ENCODE measurements around the gene UMAD1.

The UMAD1 gene

DNA sequence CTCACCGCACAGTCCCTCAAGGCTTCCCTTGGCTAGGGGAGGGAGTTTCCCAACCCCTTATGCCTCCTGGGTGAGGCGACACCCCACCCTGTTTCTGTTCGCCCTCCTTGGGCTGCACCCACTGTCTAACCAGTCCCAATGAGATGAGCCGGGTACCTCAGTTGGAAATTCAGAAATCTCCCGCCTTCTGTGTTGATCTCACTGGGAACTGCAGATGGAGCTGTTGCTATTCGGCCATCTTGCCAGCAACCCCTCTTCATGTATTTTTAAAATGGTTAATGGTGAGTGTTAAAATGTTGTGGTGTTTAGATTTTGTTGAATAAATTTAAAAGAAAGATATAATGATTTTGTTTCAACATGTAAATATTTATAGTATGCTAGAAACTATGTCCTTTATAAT lies 22.0 kb downstream of the UMAD1 start:
- Histone ChIP-seq H3K4me3 (ENCODE audit: severe bottlenecking) (no peak overlapping the region), H3K36me3 (ENCODE audit: low read depth) (no peaks in the 10 kb centered on the region), H3K27ac (ENCODE audit: poor library complexity, severe bottlenecking) (no peak overlapping the region), H3K27me3 (ENCODE audit: insufficient read depth, poor library complexity, severe bottlenecking) (no peaks in the 10 kb centered on the region), H3K4me1 (ENCODE audit: insufficient read depth, poor library complexity, severe bottlenecking) (no peaks in the 10 kb centered on the region), H3K9me3 (ENCODE audit: severe bottlenecking) (no peaks in the 10 kb centered on the region)
- ATAC-seq (ENCODE audit: low read depth): no peak
- DNase-seq (ENCODE audit: low spot score): no peak
- TF ChIP-seq, protein P1, sequence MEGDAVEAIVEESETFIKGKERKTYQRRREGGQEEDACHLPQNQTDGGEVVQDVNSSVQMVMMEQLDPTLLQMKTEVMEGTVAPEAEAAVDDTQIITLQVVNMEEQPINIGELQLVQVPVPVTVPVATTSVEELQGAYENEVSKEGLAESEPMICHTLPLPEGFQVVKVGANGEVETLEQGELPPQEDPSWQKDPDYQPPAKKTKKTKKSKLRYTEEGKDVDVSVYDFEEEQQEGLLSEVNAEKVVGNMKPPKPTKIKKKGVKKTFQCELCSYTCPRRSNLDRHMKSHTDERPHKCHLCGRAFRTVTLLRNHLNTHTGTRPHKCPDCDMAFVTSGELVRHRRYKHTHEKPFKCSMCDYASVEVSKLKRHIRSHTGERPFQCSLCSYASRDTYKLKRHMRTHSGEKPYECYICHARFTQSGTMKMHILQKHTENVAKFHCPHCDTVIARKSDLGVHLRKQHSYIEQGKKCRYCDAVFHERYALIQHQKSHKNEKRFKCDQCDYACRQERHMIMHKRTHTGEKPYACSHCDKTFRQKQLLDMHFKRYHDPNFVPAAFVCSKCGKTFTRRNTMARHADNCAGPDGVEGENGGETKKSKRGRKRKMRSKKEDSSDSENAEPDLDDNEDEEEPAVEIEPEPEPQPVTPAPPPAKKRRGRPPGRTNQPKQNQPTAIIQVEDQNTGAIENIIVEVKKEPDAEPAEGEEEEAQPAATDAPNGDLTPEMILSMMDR (IDR thresholded peaks at IDR 0.05; ENCODE audit: poor library complexity, severe bottlenecking): peak; percentile 29

DNA sequence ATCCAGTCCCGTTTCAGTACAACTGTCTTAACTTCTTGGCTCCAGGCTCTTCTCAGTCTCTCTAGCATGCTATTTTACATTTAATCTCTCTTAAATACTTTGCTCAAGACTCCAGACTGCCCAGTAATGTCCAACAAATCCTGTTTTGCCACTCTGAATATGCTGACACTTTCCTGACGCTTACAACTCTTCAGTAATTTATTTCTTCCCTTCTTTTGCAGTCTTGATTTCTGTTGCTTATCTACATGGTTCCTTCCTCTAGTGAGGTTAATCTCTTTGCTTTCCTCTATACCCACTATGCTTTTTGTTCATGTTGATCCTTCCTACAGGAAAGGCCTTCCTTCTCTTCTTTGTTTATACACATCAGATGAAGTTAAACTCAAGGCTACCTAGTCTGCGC lies 23.7 kb downstream of the UMAD1 start:
- Histone ChIP-seq H3K9me3 (ENCODE audit: severe bottlenecking) (no peaks in the 10 kb centered on the region), H3K4me1 (ENCODE audit: insufficient read depth, poor library complexity, severe bottlenecking) (no peaks in the 10 kb centered on the region)
- DNase-seq (ENCODE audit: low spot score): no peak

DNA sequence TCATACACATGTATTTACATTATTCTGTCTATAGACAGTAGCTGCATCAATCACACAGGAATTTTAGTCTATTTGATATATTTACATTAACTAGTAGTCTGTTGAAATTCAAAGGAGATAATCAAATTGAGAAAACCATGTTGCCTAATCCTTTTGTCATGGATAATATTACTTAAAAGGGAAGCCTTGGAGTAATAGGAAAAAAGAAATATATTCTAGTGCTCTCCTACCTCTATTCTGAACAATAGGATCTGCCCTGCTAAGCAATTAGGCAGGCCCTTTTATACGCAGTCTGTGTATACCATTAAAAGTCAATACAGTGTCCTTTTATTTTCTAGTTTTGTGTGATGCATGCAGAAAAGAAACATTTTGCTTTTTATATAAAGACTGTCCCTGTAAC lies 24.5 kb downstream of the UMAD1 start:
- H3K4me3 ChIP-seq (ENCODE audit: severe bottlenecking): no peak overlapping the region
- no peak for DNase-seq (ENCODE audit: low spot score)
- TF ChIP-seq, protein P1 (IDR thresholded peaks at IDR 0.05; ENCODE audit: poor library complexity, severe bottlenecking): no peak
- H3K4me1 ChIP-seq (ENCODE audit: insufficient read depth, poor library complexity, severe bottlenecking): no peaks in the 10 kb centered on the region
- H3K9me3 ChIP-seq (ENCODE audit: severe bottlenecking): no peaks in the 10 kb centered on the region
- H3K27ac ChIP-seq (ENCODE audit: poor library complexity, severe bottlenecking): no peak overlapping the region
- no peaks in the 10 kb centered on the region for H3K36me3 ChIP-seq (ENCODE audit: low read depth)
- ATAC-seq (ENCODE audit: low read depth): no peak
- H3K27me3 ChIP-seq (ENCODE audit: insufficient read depth, poor library complexity, severe bottlenecking): no peaks in the 10 kb centered on the region

More for the DNA sequence above, 23.7 kb downstream of the UMAD1 start:
- TF ChIP-seq, protein P1 (IDR thresholded peaks at IDR 0.05; ENCODE audit: poor library complexity, severe bottlenecking): no peak
- no peak overlapping the region for H3K27ac ChIP-seq (ENCODE audit: poor library complexity, severe bottlenecking)
- no peak for ATAC-seq (ENCODE audit: low read depth)
- H3K4me3 ChIP-seq (ENCODE audit: severe bottlenecking): no peak overlapping the region
- H3K36me3 ChIP-seq (ENCODE audit: low read depth): no peaks in the 10 kb centered on the region
- H3K27me3 ChIP-seq (ENCODE audit: insufficient read depth, poor library complexity, severe bottlenecking): no peaks in the 10 kb centered on the region

DNA sequence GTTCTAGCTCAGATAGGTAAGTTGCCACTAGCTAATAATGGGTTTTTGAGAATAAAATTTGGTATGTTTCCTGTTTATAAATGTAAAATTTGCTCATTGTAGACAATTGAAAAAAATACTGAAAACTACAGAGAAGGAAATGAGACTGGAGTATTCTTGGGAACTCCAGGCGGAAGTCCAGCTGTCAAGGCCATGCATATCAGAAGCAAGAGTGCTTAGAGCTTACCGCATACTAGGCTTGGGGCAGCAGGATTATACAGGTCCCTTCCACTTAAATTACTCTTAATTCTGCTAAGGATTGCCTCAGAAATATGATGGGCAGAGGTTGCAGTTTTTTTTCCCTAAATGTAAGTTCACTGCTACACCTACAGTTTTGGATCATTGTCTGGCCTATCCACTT lies 26.6 kb downstream of the UMAD1 start:
- H3K27ac ChIP-seq (ENCODE audit: poor library complexity, severe bottlenecking): no peak overlapping the region
- H3K27me3 ChIP-seq (ENCODE audit: insufficient read depth, poor library complexity, severe bottlenecking): no peaks in the 10 kb centered on the region
- H3K4me3 ChIP-seq (ENCODE audit: severe bottlenecking): no peak overlapping the region
- H3K4me1 ChIP-seq (ENCODE audit: insufficient read depth, poor library complexity, severe bottlenecking): no peaks in the 10 kb centered on the region
- DNase-seq (ENCODE audit: low spot score) (no peak), ATAC-seq (ENCODE audit: low read depth) (no peak)
- no peaks in the 10 kb centered on the region for H3K9me3 ChIP-seq (ENCODE audit: severe bottlenecking)
- H3K36me3 ChIP-seq (ENCODE audit: low read depth): no peaks in the 10 kb centered on the region
- TF ChIP-seq, protein P1 (IDR thresholded peaks at IDR 0.05; ENCODE audit: poor library complexity, severe bottlenecking): no peak

DNA sequence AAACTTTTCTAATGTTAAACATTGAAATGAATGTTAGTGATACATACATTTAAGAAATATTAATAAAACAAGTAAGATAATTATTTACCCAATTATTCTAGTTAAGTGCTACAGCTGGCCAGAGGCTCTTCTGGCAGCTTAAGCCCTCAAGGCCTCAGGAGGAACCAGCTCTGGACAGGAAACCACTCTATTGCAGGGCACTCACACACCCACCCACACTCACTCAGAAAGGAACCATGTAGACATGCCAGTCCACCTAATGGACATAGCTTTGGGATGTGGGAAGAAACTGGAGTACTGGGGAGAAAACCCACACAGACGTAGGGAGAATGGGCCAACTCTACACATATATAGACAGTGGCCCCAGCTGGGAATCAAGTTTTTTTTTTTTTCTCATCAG lies 28.2 kb downstream of the UMAD1 start:
- TF ChIP-seq, protein P1 (IDR thresholded peaks at IDR 0.05; ENCODE audit: poor library complexity, severe bottlenecking): no peak
- Histone ChIP-seq H3K27me3 (ENCODE audit: insufficient read depth, poor library complexity, severe bottlenecking) (no peaks in the 10 kb centered on the region), H3K9me3 (ENCODE audit: severe bottlenecking) (no peaks in the 10 kb centered on the region), H3K27ac (ENCODE audit: poor library complexity, severe bottlenecking) (no peak overlapping the region), H3K36me3 (ENCODE audit: low read depth) (no peaks in the 10 kb centered on the region), H3K4me1 (ENCODE audit: insufficient read depth, poor library complexity, severe bottlenecking) (no peaks in the 10 kb centered on the region), H3K4me3 (ENCODE audit: severe bottlenecking) (no peak overlapping the region)
- ATAC-seq (ENCODE audit: low read depth) (no peak), DNase-seq (ENCODE audit: low spot score) (no peak)
